Activated naive CD8-positive, alpha-beta T cell (primary cell): ENCODE measurements around the gene CNOT9.

Source experiments
- H3K27ac Mint-ChIP-seq: one replicate; pipeline ENCODE4 v1.8.0; 2021; ENCODE audit warnings: mixed read lengths
- H3K27me3 Mint-ChIP-seq: one replicate; pipeline ENCODE4 v1.8.0; 2021; ENCODE audit warnings: mixed read lengths
- H3K36me3 Mint-ChIP-seq: one replicate; pipeline ENCODE4 v1.8.0; 2021; ENCODE audit warnings: mixed read lengths
- H3K4me1 Mint-ChIP-seq: one replicate; pipeline ENCODE4 v1.8.0; 2021; ENCODE audit warnings: low read depth, mixed read lengths
- H3K4me3 Mint-ChIP-seq: one replicate; pipeline ENCODE4 v1.8.0; 2021; ENCODE audit warnings: mild to moderate bottlenecking, mixed read lengths
- H3K9me3 Mint-ChIP-seq: one replicate; pipeline ENCODE4 v1.8.0; 2021; ENCODE audit warnings: low read depth, mixed read lengths

Gene CNOT9

GRCh38 chr2:218566296-218566695 is 2.3 kb upstream of the CNOT9 start:
- no peaks in the 10 kb centered on the region for H3K27me3 Mint-ChIP-seq
- no peaks in the 10 kb centered on the region for H3K9me3 Mint-ChIP-seq
- H3K27ac Mint-ChIP-seq: peak overlapping the region; percentile 100
- H3K4me1 Mint-ChIP-seq: peaks cover 60% of the 10 kb centered on the region
- H3K4me3 Mint-ChIP-seq: peak overlapping the region; percentile 96
- H3K36me3 Mint-ChIP-seq: peaks cover 12% of the 10 kb centered on the region

GRCh38 chr2:218567797-218568189 is 846 bp upstream of the CNOT9 start:
- peak overlapping the region; percentile 96 for H3K4me3 Mint-ChIP-seq
- peaks cover 9% of the 10 kb centered on the region for H3K36me3 Mint-ChIP-seq
- no peaks in the 10 kb centered on the region for H3K9me3 Mint-ChIP-seq
- H3K27ac Mint-ChIP-seq: peak overlapping the region; percentile 100
- H3K27me3 Mint-ChIP-seq: no peaks in the 10 kb centered on the region
- peaks cover 60% of the 10 kb centered on the region for H3K4me1 Mint-ChIP-seq

- Mint-ChIP-seq H3K4me1 (peaks cover 56% of the 10 kb centered on the region), H3K27ac (peak overlapping the region; percentile 100), H3K36me3 (peaks cover 9% of the 10 kb centered on the region), H3K27me3 (no peaks in the 10 kb centered on the region), H3K4me3 (peak overlapping the region; percentile 96), H3K9me3 (no peaks in the 10 kb centered on the region)
Measured at GRCh38 chr2:218569038-218569431, 396 bp downstream of the CNOT9 start.

GRCh38 chr2:218569661-218570500 is 1.2 kb downstream of the CNOT9 start:
- Mint-ChIP-seq H3K27me3 (no peaks in the 10 kb centered on the region), H3K9me3 (no peaks in the 10 kb centered on the region), H3K27ac (peak overlapping the region; percentile 100), H3K4me3 (peak overlapping the region; percentile 96), H3K36me3 (peaks cover 7% of the 10 kb centered on the region), H3K4me1 (peaks cover 58% of the 10 kb centered on the region)

- no peaks in the 10 kb centered on the region for H3K27me3 Mint-ChIP-seq
- no peaks in the 10 kb centered on the region for H3K9me3 Mint-ChIP-seq
- H3K27ac Mint-ChIP-seq: peak overlapping the region; percentile 100
- peaks cover 7% of the 10 kb centered on the region for H3K36me3 Mint-ChIP-seq
- H3K4me3 Mint-ChIP-seq: peak overlapping the region; percentile 96
- H3K4me1 Mint-ChIP-seq: peaks cover 61% of the 10 kb centered on the region
Measured at GRCh38 chr2:218570850-218571249, 2.2 kb downstream of the CNOT9 start.

- Mint-ChIP-seq H3K9me3 (no peaks in the 10 kb centered on the region), H3K4me1 (peaks cover 48% of the 10 kb centered on the region), H3K27ac (no peak overlapping the region), H3K36me3 (no peaks in the 10 kb centered on the region), H3K4me3 (no peak overlapping the region), H3K27me3 (no peaks in the 10 kb centered on the region)
Measured at GRCh38 chr2:218576854-218577253, 8.2 kb downstream of the CNOT9 start.

- Mint-ChIP-seq H3K36me3 (peaks cover 3% of the 10 kb centered on the region), H3K4me3 (no peak overlapping the region), H3K27me3 (no peaks in the 10 kb centered on the region), H3K4me1 (peaks cover 50% of the 10 kb centered on the region), H3K9me3 (no peaks in the 10 kb centered on the region), H3K27ac (peak overlapping the region; percentile 50)
Measured at GRCh38 chr2:218577482-218578220, 9.0 kb downstream of the CNOT9 start.

- Mint-ChIP-seq H3K4me1 (peaks cover 50% of the 10 kb centered on the region), H3K27ac (peak overlapping the region; percentile 50), H3K4me3 (peak overlapping the region; percentile 49), H3K36me3 (peaks cover 5% of the 10 kb centered on the region), H3K27me3 (no peaks in the 10 kb centered on the region), H3K9me3 (no peaks in the 10 kb centered on the region)
Measured at GRCh38 chr2:218578272-218578877, 9.7 kb downstream of the CNOT9 start.

- Mint-ChIP-seq H3K4me3 (no peak overlapping the region), H3K36me3 (peaks cover 8% of the 10 kb centered on the region), H3K27ac (peak overlapping the region; percentile 58), H3K27me3 (no peaks in the 10 kb centered on the region), H3K9me3 (no peaks in the 10 kb centered on the region), H3K4me1 (peaks cover 36% of the 10 kb centered on the region)
Measured at GRCh38 chr2:218582076-218582475, 13.4 kb downstream of the CNOT9 start.

- Mint-ChIP-seq H3K4me3 (no peak overlapping the region), H3K27ac (peak overlapping the region; percentile 17), H3K36me3 (peaks cover 8% of the 10 kb centered on the region), H3K4me1 (peaks cover 21% of the 10 kb centered on the region), H3K9me3 (no peaks in the 10 kb centered on the region), H3K27me3 (no peaks in the 10 kb centered on the region)
Measured at GRCh38 chr2:218583983-218584850, 15.6 kb downstream of the CNOT9 start.

- H3K27ac Mint-ChIP-seq: no peak overlapping the region
- peaks cover 16% of the 10 kb centered on the region for H3K4me1 Mint-ChIP-seq
- no peaks in the 10 kb centered on the region for H3K27me3 Mint-ChIP-seq
- no peak overlapping the region for H3K4me3 Mint-ChIP-seq
- peaks cover 12% of the 10 kb centered on the region for H3K36me3 Mint-ChIP-seq
- H3K9me3 Mint-ChIP-seq: no peaks in the 10 kb centered on the region
Measured at GRCh38 chr2:218585541-218585940, 16.9 kb downstream of the CNOT9 start.

GRCh38 chr2:218605432-218605831 is 36.8 kb downstream of the CNOT9 start:
- H3K27ac Mint-ChIP-seq: no peak overlapping the region
- no peaks in the 10 kb centered on the region for H3K4me1 Mint-ChIP-seq
- no peaks in the 10 kb centered on the region for H3K9me3 Mint-ChIP-seq
- H3K36me3 Mint-ChIP-seq: no peaks in the 10 kb centered on the region
- peaks cover 13% of the 10 kb centered on the region for H3K27me3 Mint-ChIP-seq
- H3K4me3 Mint-ChIP-seq: no peak overlapping the region

- Mint-ChIP-seq H3K4me3 (no peak within 1 kb of the TSS), H3K9me3 (no peaks in the 10 kb centered on the region), H3K4me1 (no peaks in the 10 kb centered on the region), H3K36me3 (no peaks in the 10 kb centered on the region), H3K27ac (no peak within 1 kb of the TSS), H3K27me3 (peaks cover 13% of the 10 kb centered on the region)
Measured at GRCh38 chr2:218607436-218608115, 38.9 kb downstream of the CNOT9 start, which contains the start of gene PLCD4. PLCD4 (plus strand) TSS chr2:218607899; CDS start chr2:218615740, 7,841 bp downstream.

GRCh38 chr2:218615868-218616315 is 47.3 kb downstream of the CNOT9 start:
- Mint-ChIP-seq H3K27ac (no peak overlapping the region), H3K4me3 (no peak overlapping the region), H3K9me3 (no peaks in the 10 kb centered on the region), H3K36me3 (no peaks in the 10 kb centered on the region), H3K27me3 (no peaks in the 10 kb centered on the region), H3K4me1 (no peaks in the 10 kb centered on the region)
